HG03060 (cell line): ENCODE results near the gene CDKAL1.
"Not testable (repeated sequence)": the region's sequence is repeated elsewhere in the genome, so short reads cannot be mapped to it uniquely, and the experiment has no call there.

Experiments used
- ATAC-seq: cut with Tn5 transposase; IDR thresholded peaks from one replicate; pipeline ENCODE4 v1.9.1; 2021; ENCODE audit warnings: low read depth, moderate number of reproducible peaks; ENCODE audit not compliant: unreplicated experiment

Gene CDKAL1

GRCh38 chr6:21079468-21080048 is 545.3 kb downstream of the CDKAL1 start:
- no peak for ATAC-seq

GRCh38 chr6:21080221-21080620 is 546.0 kb downstream of the CDKAL1 start:
- ATAC-seq, result no peak

GRCh38 chr6:21082091-21082490 is 547.8 kb downstream of the CDKAL1 start:
- ATAC-seq, result no peak

- ATAC-seq, result no peak
Measured at GRCh38 chr6:21083708-21084107, 549.5 kb downstream of the CDKAL1 start.

- ATAC-seq, result no peak
Measured at GRCh38 chr6:21084656-21085055, 550.4 kb downstream of the CDKAL1 start.

GRCh38 chr6:21085211-21085610 is 551.0 kb downstream of the CDKAL1 start:
- no peak for ATAC-seq

- ATAC-seq, result no peak
Measured at GRCh38 chr6:21085643-21086042, 551.4 kb downstream of the CDKAL1 start.

- ATAC-seq, result no peak
Measured at GRCh38 chr6:21087188-21087587, 552.9 kb downstream of the CDKAL1 start.

- no peak for ATAC-seq
Measured at GRCh38 chr6:21091411-21091810, 557.2 kb downstream of the CDKAL1 start.

- not testable (repeated sequence) for ATAC-seq
Measured at GRCh38 chr6:21092231-21092772, 558.0 kb downstream of the CDKAL1 start.

- no peak for ATAC-seq
Measured at GRCh38 chr6:21095462-21095861, 561.2 kb downstream of the CDKAL1 start.

GRCh38 chr6:21098134-21098533 is 563.9 kb downstream of the CDKAL1 start:
- ATAC-seq, result no peak

- ATAC-seq, result no peak
Measured at GRCh38 chr6:21098744-21099143, 564.5 kb downstream of the CDKAL1 start.

GRCh38 chr6:21099338-21100314 is 565.4 kb downstream of the CDKAL1 start:
- ATAC-seq, result no peak

- ATAC-seq, result no peak
Measured at GRCh38 chr6:21100991-21101390, 566.7 kb downstream of the CDKAL1 start.

GRCh38 chr6:21101694-21102093 is 567.4 kb downstream of the CDKAL1 start:
- no peak for ATAC-seq

- ATAC-seq, result no peak
Measured at GRCh38 chr6:21102201-21102600, 567.9 kb downstream of the CDKAL1 start.

- no peak for ATAC-seq
Measured at GRCh38 chr6:21102624-21103023, 568.4 kb downstream of the CDKAL1 start.

- ATAC-seq, result no peak
Measured at GRCh38 chr6:21103626-21104224, 569.5 kb downstream of the CDKAL1 start.

GRCh38 chr6:21104288-21104687 is 570.0 kb downstream of the CDKAL1 start:
- ATAC-seq, result no peak

- ATAC-seq, result no peak
Measured at GRCh38 chr6:21107796-21108195, 573.5 kb downstream of the CDKAL1 start.
